Breast epithelium (tissue), 4 donors: ENCODE results near the gene MCM3AP. TPM values are rescaled to one million over a fixed set of nuclear protein-coding genes. Genes with fewer than 3 reads are reported as not detected.

Source experiments
- DNase-seq, 2 donors: peaks; one replicate each; pipeline ENCODE4 v3.0.0-alpha.2; 2019; ENCODE audit warnings: low spot score in 2 of 2
- H3K27ac ChIP-seq, 2 donors: fragments of 200-600 bp; sonication (generic) in 1 of 2; one replicate each; pipeline ENCODE4 v1.5.1; 2016 to 2019; ENCODE audit warnings: mild to moderate bottlenecking in 1 of 2
- H3K27me3 ChIP-seq, 2 donors: fragments of 200-600 bp; sonication (generic) in 1 of 2; one replicate each; pipeline versions ENCODE4 v1.5.1 to v1.6.0; 2017 to 2019; ENCODE audit warnings: control low read depth in 1 of 2, mild to moderate bottlenecking in 1 of 2
- H3K36me3 ChIP-seq: fragments of 200-600 bp; one replicate; pipeline ENCODE4 v1.5.1; 2019
- H3K4me1 ChIP-seq, 2 donors: fragments of 200-600 bp; sonication (generic); one replicate each; pipeline ENCODE4 v1.5.1; 2016 to 2019; ENCODE audit warnings: control low read depth in 1 of 2
- H3K4me3 ChIP-seq, 3 donors: fragments of 200-600 bp; sonication (generic); 1 replicate in 2 of 3; 2 replicates in 1 of 3; pipeline ENCODE4 v1.5.1; 2016 to 2019; ENCODE audit warnings: mild to moderate bottlenecking in 3 of 3, moderate library complexity in 2 of 3
- H3K9me3 ChIP-seq, 2 donors: fragments of 200-600 bp; sonication (generic) in 1 of 2; one replicate each; pipeline ENCODE4 v1.5.1; 2016 to 2019; ENCODE audit warnings: control low read depth in 1 of 2
- CTCF ChIP-seq, 3 donors: fragments of 450-650 bp; IDR thresholded peaks; one replicate each; pipeline ENCODE4 v1.5.1; 2016 to 2017; ENCODE audit warnings: antibody characterized with exemption in 3 of 3, mild to moderate bottlenecking in 3 of 3, moderate library complexity in 3 of 3
- POLR2A ChIP-seq: fragments of 450-650 bp; IDR thresholded peaks from one replicate; pipeline ENCODE4 v1.6.1; 2016; ENCODE audit warnings: antibody characterized with exemption, mild to moderate bottlenecking, moderate library complexity
- POLR2AphosphoS5 ChIP-seq, 3 donors: sonication (generic); formaldehyde crosslinking; IDR thresholded peaks; one replicate each; pipeline ENCODE4 v1.6.1; 2017; ENCODE audit warnings: antibody characterized with exemption in 3 of 3
- intact Hi-C: fragments of 100-400 bp; cut with DNase I; formaldehyde crosslinking; loops from one replicate; pipeline ENCODE4 v1.15.1; 2023; ENCODE audit warnings: low total_unique reads
- total RNA-seq, 3 donors: library from RNA; depleted of rRNA; stranded (reverse); fragments of >200 nt; gene quantifications; one replicate each; pipeline ENCODE4 v1.1.0, GENCODE V29; 2016

MCM3AP gene
- total RNA-seq, 3 donors from 2014 or later: 91.5 to 100.0 (median 99.2) TPM

GRCh38 chr21:46304437-46304836, 19.0 kb upstream of the MCM3AP start:
- intact Hi-C loops: no loop called here
- Histone ChIP-seq H3K4me1 (no peaks in the 10 kb centered on the region), H3K4me3 (no peak overlapping the region), H3K27ac (no peak overlapping the region), H3K36me3 (no peaks in the 10 kb centered on the region), H3K9me3 (no peaks in the 10 kb centered on the region), H3K27me3 (no peaks in the 10 kb centered on the region)
- no peak for DNase-seq
- TF ChIP-seq POLR2A (no peak), CTCF (IDR thresholded peaks at IDR 0.05) (no peak), POLR2AphosphoS5 (IDR thresholded peaks at IDR 0.05) (no peak)

DNA sequence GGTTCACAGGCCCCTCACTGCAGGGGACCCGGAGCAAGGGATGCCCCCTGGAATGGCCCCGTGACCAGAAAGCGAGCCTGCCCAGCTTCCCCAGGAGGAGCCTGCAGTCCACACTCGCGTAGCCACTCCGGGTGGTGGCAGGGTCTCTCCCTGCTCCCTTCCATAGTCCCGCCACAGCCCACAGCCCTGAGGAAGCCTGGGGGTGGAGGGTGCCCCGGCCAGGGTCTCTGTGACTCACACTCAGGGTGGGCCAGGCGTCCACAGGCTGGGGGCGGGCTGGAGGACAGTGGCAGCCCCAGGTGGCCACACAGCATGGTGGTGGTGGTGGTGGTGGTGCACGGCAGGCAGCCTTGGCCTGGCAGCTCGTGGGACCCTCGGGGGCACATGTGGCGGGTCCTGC, 16.3 kb upstream of the MCM3AP start:
- Histone ChIP-seq H3K9me3 (no peaks in the 10 kb centered on the region), H3K4me3 (no peak overlapping the region), H3K36me3 (no peaks in the 10 kb centered on the region), H3K4me1 (peaks cover 0 to 4% of the 10 kb centered on the region in 2 donors), H3K27me3 (no peaks in the 10 kb centered on the region), H3K27ac (no peak overlapping the region)
- TF ChIP-seq POLR2A (no peak), CTCF (IDR thresholded peaks at IDR 0.05) (no peak), POLR2AphosphoS5 (IDR thresholded peaks at IDR 0.05) (no peak)
- no peak for DNase-seq
- intact Hi-C loops: no loop called here

- Histone ChIP-seq H3K4me1 (peaks cover 0 to 4% of the 10 kb centered on the region in 2 donors), H3K36me3 (no peaks in the 10 kb centered on the region), H3K4me3 (no peak overlapping the region), H3K27me3 (no peaks in the 10 kb centered on the region), H3K9me3 (no peaks in the 10 kb centered on the region), H3K27ac (no peak overlapping the region)
- intact Hi-C loops: no loop called here
- no peak for DNase-seq
- TF ChIP-seq POLR2A (no peak), POLR2AphosphoS5 (IDR thresholded peaks at IDR 0.05) (no peak), CTCF (IDR thresholded peaks at IDR 0.05) (no peak)
Observed at GRCh38 chr21:46299167-46299566, 13.8 kb upstream of the MCM3AP start.

GRCh38 chr21:46297338-46298271, 12.2 kb upstream of the MCM3AP start:
- H3K4me1 ChIP-seq: peaks cover 0 to 4% of the 10 kb centered on the region in 2 donors
- DNase-seq: no peak
- intact Hi-C loops: no loop called here
- H3K36me3 ChIP-seq: no peaks in the 10 kb centered on the region
- H3K4me3 ChIP-seq: peak overlapping the region; percentile 38 to 71 (median 52)
- no peaks in the 10 kb centered on the region for H3K9me3 ChIP-seq
- H3K27me3 ChIP-seq: no peaks in the 10 kb centered on the region
- H3K27ac ChIP-seq: peak overlapping the region; percentile 50 to 88
- TF ChIP-seq POLR2A: no peak
- TF ChIP-seq POLR2AphosphoS5 (IDR thresholded peaks at IDR 0.05): no peak
- no peak for TF ChIP-seq CTCF (IDR thresholded peaks at IDR 0.05)
